AG04449 (cell line): Measurements from ENCODE around the gene ODR4.

ENCODE experiments used
- CTCF ChIA-PET: fragments of 350-600 bp; formaldehyde crosslinking; extraction: SDS; loops from one replicate; lab custom pipeline; 2021; ENCODE audit warnings: antibody characterized with exemption; lab: Yijun Ruan, JAX
- POLR2A ChIA-PET: fragments of 400-600, 350-600 bp; formaldehyde crosslinking; extraction: SDS; loops from one replicate; lab custom pipeline; 2020; ENCODE audit warnings: antibody characterized with exemption, inconsistent platforms; lab: Yijun Ruan, JAX
- DNase-seq: peaks from one replicate; pipeline ENCODE4 v3.0.0-alpha.2; 2010; ENCODE audit warnings: low read depth, low spot score
- H3K4me3 ChIP-seq: 2 replicates; pipeline ENCODE4 v1.5.1; 2011; ENCODE audit warnings: low read depth, mild to moderate bottlenecking, control low read depth, low read length
- CTCF ChIP-seq: IDR thresholded peaks from one replicate; pipeline ENCODE4 v1.5.1; 2011; ENCODE audit warnings: mild to moderate bottlenecking, moderate library complexity, low read length, control low read depth, inconsistent platforms; ENCODE audit not compliant: insufficient read depth; ENCODE audit errors: missing control alignments

ODR4 gene

GRCh38 chr1:186403632-186404031, 28.0 kb downstream of the ODR4 start:
- H3K4me3 ChIP-seq, result no peak overlapping the region
- ChIA-PET POLR2A (no interaction called here), CTCF (interaction anchor here (0.7 to 3.2 kb wide), 27 partner anchors 8 to 586 kb away, joined by 3 to 16 read pairs (median 4); partner anchors contain the start of genes ODR4, PTGS2 and TPR)
- no peak for DNase-seq
- no peak for TF ChIP-seq CTCF

- TF ChIP-seq CTCF, result peak; percentile 60
- no peak overlapping the region for H3K4me3 ChIP-seq
- POLR2A ChIA-PET, result no interaction called here
- DNase-seq, result peak; percentile 17
- CTCF ChIA-PET, result interaction anchor here (0.7 to 3.2 kb wide), 32 partner anchors 9 to 585 kb away, joined by 3 to 16 read pairs (median 4); partner anchors contain the start of genes ODR4, PTGS2 and TPR
Observed at GRCh38 chr1:186404454-186405051, 28.9 kb downstream of the ODR4 start.

GRCh38 chr1:186409091-186409490, 33.5 kb downstream of the ODR4 start:
- no peak for TF ChIP-seq CTCF
- ChIA-PET CTCF (interaction anchor here (0.6 to 1.5 kb wide), 4 partner anchors 9 to 71 kb away, joined by 3 read pairs; partner anchors contain the start of genes ODR4 and TPR), POLR2A (no interaction called here)
- no peak for DNase-seq
- no peak overlapping the region for H3K4me3 ChIP-seq

- no peak for TF ChIP-seq CTCF
- H3K4me3 ChIP-seq, result no peak overlapping the region
- ChIA-PET POLR2A (no interaction called here), CTCF (no interaction called here)
- DNase-seq, result no peak
Observed at GRCh38 chr1:186413319-186413718, 37.7 kb downstream of the ODR4 start.

GRCh38 chr1:186418503-186418902, 42.9 kb downstream of the ODR4 start:
- ChIA-PET CTCF (interaction anchor here (1.5 to 2.0 kb wide), 2 partner anchors 64 to 187 kb away, joined by 3 to 6 read pairs; no protein-coding TSS in a partner anchor), POLR2A (no interaction called here)
- DNase-seq, result no peak
- TF ChIP-seq CTCF, result no peak
- H3K4me3 ChIP-seq, result no peak overlapping the region

- no peak overlapping the region for H3K4me3 ChIP-seq
- ChIA-PET POLR2A (interaction anchor here (0.6 kb wide), 1 partner anchor 203 kb away, joined by 4 read pairs; no protein-coding TSS in a partner anchor), CTCF (interaction anchor here (0.7 to 2.9 kb wide), 4 partner anchors 15 to 568 kb away, joined by 3 to 13 read pairs (median 3); partner anchors contain the start of gene TPR)
- DNase-seq, result no peak
- TF ChIP-seq CTCF, result no peak
Observed at GRCh38 chr1:186420311-186420710, 44.7 kb downstream of the ODR4 start.
